Trophoblast cell (in vitro differentiated cells and primary cell): ENCODE data around the gene CACNA1I.

ENCODE experiments used
- DNase-seq, 2 donors: peaks; one replicate each; pipeline ENCODE4 v3.0.0-alpha.2; 2016
- H2AFZ ChIP-seq: 2 replicates; pipeline ENCODE4 v1.6.1; 2013; ENCODE audit warnings: low read length, moderate library complexity, mild to moderate bottlenecking; ENCODE audit not compliant: insufficient read depth, poor library complexity
- H2AK5ac ChIP-seq: 2 replicates; pipeline ENCODE4 v1.6.1; 2013; ENCODE audit warnings: mild to moderate bottlenecking, low read length
- H2BK120ac ChIP-seq: 2 replicates; pipeline ENCODE4 v1.6.1; 2013; ENCODE audit warnings: low read length, mild to moderate bottlenecking, moderate library complexity; ENCODE audit not compliant: insufficient read depth, poor library complexity
- H2BK12ac ChIP-seq: 2 replicates; pipeline ENCODE4 v1.6.1; 2013; ENCODE audit warnings: mild to moderate bottlenecking, low read length, moderate library complexity
- H2BK5ac ChIP-seq: 2 replicates; pipeline ENCODE4 v1.6.1; 2013; ENCODE audit warnings: low read length, low read depth, moderate library complexity, mild to moderate bottlenecking; ENCODE audit not compliant: poor library complexity
- H3K14ac ChIP-seq: 2 replicates; pipeline ENCODE4 v1.6.1; 2013; ENCODE audit warnings: mild to moderate bottlenecking, low read length
- H3K18ac ChIP-seq: 2 replicates; pipeline ENCODE4 v1.6.1; 2013; ENCODE audit warnings: mild to moderate bottlenecking, low read length
- H3K23ac ChIP-seq: 2 replicates; pipeline ENCODE4 v1.6.1; 2013; ENCODE audit warnings: low read length
- H3K27ac ChIP-seq: 2 replicates; pipeline ENCODE4 v1.5.1; 2013; ENCODE audit warnings: low read depth, mild to moderate bottlenecking, inconsistent platforms, low read length, moderate library complexity
- H3K27me3 ChIP-seq: 2 replicates; pipeline ENCODE4 v1.6.1; 2013; ENCODE audit warnings: inconsistent platforms, mild to moderate bottlenecking, low read length, moderate library complexity; ENCODE audit not compliant: insufficient read depth
- H3K36me3 ChIP-seq, 2 experiments: 1 replicate in 1 of 2; 2 replicates in 1 of 2; pipeline ENCODE4 v1.6.1; 2013; ENCODE audit warnings: low read length in 2 of 2, mild to moderate bottlenecking in 2 of 2, moderate library complexity in 1 of 2; ENCODE audit not compliant: insufficient read depth in 2 of 2, control insufficient read depth in 1 of 2
- H3K4ac ChIP-seq: 2 replicates; pipeline ENCODE4 v1.6.1; 2013; ENCODE audit warnings: low read depth, mild to moderate bottlenecking, low read length, moderate library complexity
- H3K4me1 ChIP-seq, 2 experiments: 1 replicate in 1 of 2; 2 replicates in 1 of 2; pipeline ENCODE4 v1.6.1; 2013; ENCODE audit warnings: low read length in 2 of 2, mild to moderate bottlenecking in 2 of 2, moderate library complexity in 1 of 2; ENCODE audit not compliant: insufficient read depth in 2 of 2, control insufficient read depth in 1 of 2
- H3K4me2 ChIP-seq: 2 replicates; pipeline ENCODE4 v1.6.1; 2013; ENCODE audit warnings: inconsistent platforms, mild to moderate bottlenecking, low read length, moderate library complexity
- H3K4me3 ChIP-seq: 2 replicates; pipeline ENCODE4 v1.5.1; 2013; ENCODE audit warnings: mild to moderate bottlenecking, low read depth, low read length, inconsistent platforms
- H3K79me1 ChIP-seq: one replicate; pipeline ENCODE4 v1.6.1; 2013; ENCODE audit warnings: low read length
- H3K79me2 ChIP-seq: 2 replicates; pipeline ENCODE4 v1.6.1; 2013; ENCODE audit warnings: low read length, mild to moderate bottlenecking; ENCODE audit not compliant: control insufficient read depth, insufficient read depth, poor library complexity
- H3K9ac ChIP-seq: 2 replicates; pipeline ENCODE4 v1.6.1; 2013; ENCODE audit warnings: mild to moderate bottlenecking, low read length
- H3K9me3 ChIP-seq: 2 replicates; pipeline ENCODE4 v1.6.1; 2013; ENCODE audit warnings: low read depth, mild to moderate bottlenecking, control low read depth, inconsistent platforms, low read length; ENCODE audit not compliant: insufficient read depth
- H4K12ac ChIP-seq: 2 replicates; pipeline ENCODE4 v1.6.1; 2013; ENCODE audit warnings: low read depth, mild to moderate bottlenecking, low read length, moderate library complexity
- H4K8ac ChIP-seq: 2 replicates; pipeline ENCODE4 v1.6.1; 2013; ENCODE audit warnings: low read depth, mild to moderate bottlenecking, low read length, moderate library complexity
- H4K91ac ChIP-seq: one replicate; pipeline ENCODE4 v1.6.1; 2013; ENCODE audit warnings: low read depth, mild to moderate bottlenecking, low read length, moderate library complexity
- WGBS: extraction: QIAGEN DNeasy Blood & Tissue Kit; methylation state at CpG from one replicate; pipeline ENCODE4 v1.1.7; 2013; ENCODE audit warnings: missing lambda C conversion rate; ENCODE audit not compliant: insufficient read length, insufficient coverage; ENCODE audit errors: extremely low coverage; 5-methylcytosine and 5-hydroxymethylcytosine counted together

The CACNA1I gene

DNA sequence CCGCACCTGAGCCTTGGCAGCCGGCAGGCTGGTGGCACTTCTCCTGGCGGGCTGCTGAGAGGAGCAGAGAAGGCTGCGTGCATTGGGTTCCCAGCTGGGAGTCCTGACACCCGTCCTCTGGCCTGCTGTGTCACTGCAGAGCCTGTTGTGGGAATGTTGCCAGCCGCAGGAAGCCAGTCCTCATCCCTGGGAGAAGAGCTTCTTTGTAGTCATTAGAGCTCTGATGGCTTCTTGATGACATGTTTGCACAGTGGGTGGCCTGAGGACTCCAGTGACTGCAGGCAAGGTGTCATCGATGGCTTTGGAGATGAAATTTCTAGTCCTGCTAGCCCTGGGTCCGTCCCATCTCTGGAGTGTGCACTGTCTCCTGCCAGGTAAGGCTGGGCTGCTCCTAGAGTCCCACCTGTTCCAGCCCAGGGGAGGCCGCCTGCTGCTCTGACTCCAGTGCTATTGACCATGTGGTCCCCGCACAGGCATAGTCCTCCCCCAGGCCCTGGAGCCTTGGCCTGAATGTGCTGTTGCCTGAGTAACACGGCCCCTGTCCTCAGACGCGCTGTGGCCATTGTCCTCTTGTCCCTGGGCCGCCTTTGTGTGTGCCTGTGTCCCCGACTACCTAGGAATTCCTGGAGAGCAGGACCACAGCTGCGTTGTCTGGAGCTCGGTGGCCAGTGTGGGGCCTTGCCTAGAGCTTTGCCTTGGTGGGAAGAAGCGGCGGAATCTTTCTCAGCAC lies 129.2 kb downstream of the CACNA1I start:
- no peak overlapping the region for H3K14ac ChIP-seq
- H2BK120ac ChIP-seq: no peak overlapping the region
- no peak overlapping the region for H3K4me3 ChIP-seq
- no peak overlapping the region for H4K8ac ChIP-seq
- no peak overlapping the region for H3K4ac ChIP-seq
- H3K9ac ChIP-seq: no peak overlapping the region
- no peak overlapping the region for H3K27ac ChIP-seq
- peaks cover 0 to 3% of the 10 kb centered on the region in 2 experiments for H3K4me1 ChIP-seq
- H2AK5ac ChIP-seq: no peak overlapping the region
- no peak overlapping the region for H3K23ac ChIP-seq
- no peaks in the 10 kb centered on the region for H3K27me3 ChIP-seq
- no peaks in the 10 kb centered on the region for H3K79me2 ChIP-seq
- no peak overlapping the region for H4K91ac ChIP-seq
- H3K79me1 ChIP-seq: no peaks in the 10 kb centered on the region
- no peak overlapping the region for H2AFZ ChIP-seq
- H3K9me3 ChIP-seq: no peaks in the 10 kb centered on the region
- H3K4me2 ChIP-seq: no peak overlapping the region
- DNase-seq: no peak
- H3K18ac ChIP-seq: no peak overlapping the region
- H3K36me3 ChIP-seq: no peaks in the 10 kb centered on the region
- WGBS: no CpG with 5 or more reads among the region's 19 CpGs
- no peak overlapping the region for H2BK12ac ChIP-seq
- H4K12ac ChIP-seq: no peak overlapping the region
- H2BK5ac ChIP-seq: no peak overlapping the region

DNA sequence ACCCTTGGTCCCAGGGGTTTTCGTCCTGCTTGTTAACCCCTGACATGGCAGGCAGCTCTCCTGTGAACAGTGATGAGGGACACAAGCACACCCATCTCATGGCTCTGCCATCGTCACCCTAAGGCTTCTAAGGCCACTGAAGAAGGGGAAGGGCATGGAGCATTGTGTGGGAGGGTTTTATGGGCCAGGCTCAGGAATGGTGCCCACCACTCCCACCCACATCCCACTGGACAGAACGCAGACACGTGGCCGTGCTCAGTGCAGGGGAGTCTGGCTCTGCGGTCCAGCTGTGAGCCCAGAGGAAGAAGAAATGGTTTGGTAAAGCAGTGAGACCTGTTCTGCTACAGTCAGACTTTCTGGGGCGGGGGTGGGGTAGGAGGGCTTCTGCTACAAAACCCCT lies 130.0 kb downstream of the CACNA1I start:
- no peak overlapping the region for H3K9ac ChIP-seq

DNA sequence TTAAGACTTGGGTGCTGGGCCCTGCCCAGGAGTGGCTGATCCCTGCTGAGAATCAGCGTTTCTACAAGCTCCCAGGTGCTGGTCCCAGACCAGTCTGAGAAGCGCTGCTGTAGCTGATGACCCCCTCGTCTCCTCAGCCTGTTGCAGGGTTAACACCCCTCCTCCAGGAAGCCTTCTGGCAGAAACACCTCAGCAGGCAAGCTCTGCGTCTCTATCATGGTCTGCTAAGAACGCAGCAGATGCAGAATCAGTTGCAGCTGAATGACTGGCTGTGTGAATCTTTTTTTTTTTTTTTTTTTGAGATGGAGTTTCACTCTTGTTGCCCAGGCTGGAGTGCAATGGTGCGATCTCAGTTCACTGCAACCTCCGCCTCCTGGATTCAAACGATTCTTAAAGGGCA lies 132.5 kb downstream of the CACNA1I start:
- Histone ChIP-seq H3K14ac (no peak overlapping the region), H3K23ac (no peak overlapping the region), H3K9ac (no peak overlapping the region), H4K91ac (no peak overlapping the region), H2AFZ (no peak overlapping the region), H2AK5ac (no peak overlapping the region), H3K9me3 (no peaks in the 10 kb centered on the region), H2BK12ac (no peak overlapping the region), H3K4me2 (no peak overlapping the region), H3K27ac (no peak overlapping the region), H3K4me3 (no peak overlapping the region), H3K79me1 (no peaks in the 10 kb centered on the region), H2BK5ac (no peak overlapping the region), H3K4ac (no peak overlapping the region), H3K4me1 (peaks cover 0 to 3% of the 10 kb centered on the region in 2 experiments), H3K79me2 (no peaks in the 10 kb centered on the region), H2BK120ac (no peak overlapping the region), H3K18ac (no peak overlapping the region), H4K12ac (no peak overlapping the region), H4K8ac (no peak overlapping the region), H3K27me3 (no peaks in the 10 kb centered on the region), H3K36me3 (no peaks in the 10 kb centered on the region)
- DNase-seq: no peak
- no CpG with 5 or more reads among the region's 8 CpGs for WGBS

More for the DNA sequence above, 130.0 kb downstream of the CACNA1I start:
- H3K14ac ChIP-seq: no peak overlapping the region
- H4K8ac ChIP-seq: no peak overlapping the region
- no peak overlapping the region for H3K23ac ChIP-seq
- H3K9me3 ChIP-seq: no peaks in the 10 kb centered on the region
- no peak for DNase-seq
- H3K27me3 ChIP-seq: no peaks in the 10 kb centered on the region
- no peak overlapping the region for H2BK12ac ChIP-seq
- no CpG with 5 or more reads among the region's 7 CpGs for WGBS
- H3K4ac ChIP-seq: no peak overlapping the region
- no peak overlapping the region for H4K12ac ChIP-seq
- no peak overlapping the region for H2AFZ ChIP-seq
- H3K18ac ChIP-seq: no peak overlapping the region
- H3K79me1 ChIP-seq: no peaks in the 10 kb centered on the region
- no peak overlapping the region for H3K4me3 ChIP-seq
- H3K27ac ChIP-seq: no peak overlapping the region
- H4K91ac ChIP-seq: no peak overlapping the region
- H3K36me3 ChIP-seq: no peaks in the 10 kb centered on the region
- H3K4me1 ChIP-seq: peaks cover 0 to 3% of the 10 kb centered on the region in 2 experiments
- H2BK120ac ChIP-seq: no peak overlapping the region
- no peak overlapping the region for H2AK5ac ChIP-seq
- H2BK5ac ChIP-seq: no peak overlapping the region
- H3K4me2 ChIP-seq: no peak overlapping the region
- H3K79me2 ChIP-seq: no peaks in the 10 kb centered on the region

DNA sequence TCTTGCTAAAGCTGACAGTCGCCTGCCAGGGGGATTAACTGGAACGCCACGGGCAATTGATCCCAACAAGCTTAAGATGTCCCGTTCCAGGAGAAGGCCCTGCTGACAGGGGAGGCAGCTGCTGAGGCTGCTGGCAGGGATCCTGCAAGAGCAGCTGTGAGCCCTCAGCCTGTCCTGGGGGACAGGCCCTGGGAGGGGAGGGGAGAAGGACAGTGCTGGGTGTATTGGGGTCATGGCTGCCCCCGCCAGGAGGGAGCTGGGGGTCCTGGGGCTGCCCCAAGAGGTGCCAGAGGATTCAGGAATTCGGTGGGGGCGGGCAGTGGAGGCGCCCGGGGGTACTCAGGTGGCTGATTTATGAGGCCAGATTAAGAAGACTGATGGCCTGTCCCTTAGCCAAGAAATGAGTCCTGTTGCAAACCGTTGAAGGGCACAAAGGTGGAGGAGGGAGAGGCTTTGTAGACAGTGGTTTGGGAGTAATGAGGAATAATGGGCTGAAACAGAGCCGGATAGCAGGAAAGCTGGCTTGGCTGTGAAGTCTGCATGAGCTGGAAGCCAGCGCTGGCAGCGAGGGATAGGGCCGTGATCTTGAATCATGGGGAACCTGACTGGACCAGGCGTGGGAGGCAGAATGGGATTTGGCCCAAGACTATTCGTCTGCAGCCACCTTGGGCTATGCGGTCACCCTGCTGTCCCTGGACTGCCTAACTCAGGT lies 133.5 kb downstream of the CACNA1I start:
- no peak overlapping the region for H3K23ac ChIP-seq
- H3K4ac ChIP-seq: no peak overlapping the region
- H3K4me2 ChIP-seq: no peak overlapping the region
- H3K27ac ChIP-seq: no peak overlapping the region
- no peak overlapping the region for H2AFZ ChIP-seq
- H2AK5ac ChIP-seq: no peak overlapping the region
- no peaks in the 10 kb centered on the region for H3K79me1 ChIP-seq
- no peaks in the 10 kb centered on the region for H3K27me3 ChIP-seq
- peaks cover 0 to 3% of the 10 kb centered on the region in 2 experiments for H3K4me1 ChIP-seq
- H4K8ac ChIP-seq: no peak overlapping the region
- no peak overlapping the region for H3K9ac ChIP-seq
- DNase-seq: no peak
- no peaks in the 10 kb centered on the region for H3K36me3 ChIP-seq
- no CpG with 5 or more reads among the region's 17 CpGs for WGBS
- no peaks in the 10 kb centered on the region for H3K9me3 ChIP-seq
- H3K18ac ChIP-seq: no peak overlapping the region
- H4K12ac ChIP-seq: no peak overlapping the region
- H3K4me3 ChIP-seq: no peak overlapping the region
- no peak overlapping the region for H2BK12ac ChIP-seq
- H3K14ac ChIP-seq: no peak overlapping the region
- H2BK120ac ChIP-seq: no peak overlapping the region
- H3K79me2 ChIP-seq: no peaks in the 10 kb centered on the region
- no peak overlapping the region for H2BK5ac ChIP-seq
- H4K91ac ChIP-seq: no peak overlapping the region
